GM23338 (cell line): Measurements from ENCODE around the gene HNRNPF. TPM values are rescaled to one million over a fixed set of nuclear protein-coding genes. Genes with fewer than 3 reads are reported as not detected.

Source experiments
- ATAC-seq: fragments of 200-7000 bp; cut with Tn5 transposase; 3 replicates; pipeline ENCODE4 v1.9.1; 2020
- DNase-seq: peaks from one replicate; pipeline ENCODE4 v3.0.0-alpha.2; 2015; ENCODE audit warnings: low spot score
- H2AFZ ChIP-seq: fragments of 200-600 bp; sonication (generic); 2 replicates; pipeline ENCODE4 v1.8.0; 2016; ENCODE audit warnings: antibody characterized with exemption, mild to moderate bottlenecking, moderate library complexity
- H3F3A ChIP-seq: fragments of 200-600 bp; sonication (generic); replicated peaks from 2 replicates; pipeline ENCODE4 v1.8.0; 2017; ENCODE audit warnings: antibody characterized with exemption, mixed run types, low read depth
- H3K27ac ChIP-seq: fragments of 200-600 bp; sonication (generic); 2 replicates; pipeline ENCODE4 v1.6.1; 2016; ENCODE audit warnings: low read depth
- H3K27me3 ChIP-seq: fragments of 200-600 bp; sonication (generic); 2 replicates; pipeline ENCODE4 v1.8.0; 2016; ENCODE audit warnings: mild to moderate bottlenecking, mixed run types, moderate library complexity; ENCODE audit not compliant: insufficient read depth
- H3K36me3 ChIP-seq: fragments of 200-600 bp; sonication (generic); 2 replicates; pipeline ENCODE4 v1.8.0; 2016; ENCODE audit warnings: mild to moderate bottlenecking; ENCODE audit not compliant: insufficient read depth
- H3K4me1 ChIP-seq: fragments of 200-600 bp; sonication (generic); 2 replicates; pipeline ENCODE4 v1.8.0; 2016; ENCODE audit warnings: mild to moderate bottlenecking, moderate library complexity; ENCODE audit not compliant: insufficient read depth
- H3K4me2 ChIP-seq: fragments of 200-600 bp; sonication (generic); 2 replicates; pipeline ENCODE4 v1.7.1; 2017; ENCODE audit warnings: mixed run types
- H3K4me3 ChIP-seq: fragments of 200-600 bp; sonication (generic); 2 replicates; pipeline ENCODE4 v1.6.1; 2016; ENCODE audit warnings: mixed run types
- H3K79me2 ChIP-seq: fragments of 200-600 bp; sonication (generic); replicated peaks from 2 replicates; pipeline ENCODE4 v1.8.0; 2017; ENCODE audit warnings: mild to moderate bottlenecking; ENCODE audit not compliant: insufficient read depth
- H3K9me2 ChIP-seq: fragments of 200-600 bp; sonication (generic); 2 replicates; pipeline ENCODE4 v1.8.0; 2017; ENCODE audit not compliant: insufficient read depth
- H4K20me1 ChIP-seq: fragments of 200-600 bp; sonication (generic); replicated peaks from 2 replicates; pipeline ENCODE4 v1.8.0; 2017; ENCODE audit warnings: mild to moderate bottlenecking; ENCODE audit not compliant: insufficient read depth
- H3K27ac Mint-ChIP-seq: 2 replicates; pipeline ENCODE4 v1.8.0; 2020; ENCODE audit warnings: inconsistent platforms, mild to moderate bottlenecking, moderate library complexity, mixed read lengths
- H3K27me3 Mint-ChIP-seq: 3 replicates; pipeline ENCODE4 v1.8.0; 2022; ENCODE audit warnings: low read depth, mild to moderate bottlenecking, moderate library complexity, mixed read lengths, inconsistent platforms; ENCODE audit not compliant: insufficient read depth, poor library complexity
- H3K36me3 Mint-ChIP-seq: 3 replicates; pipeline ENCODE4 v1.8.0; 2021; ENCODE audit warnings: low read depth, mild to moderate bottlenecking, inconsistent platforms, moderate library complexity, mixed read lengths
- H3K4me1 Mint-ChIP-seq: 3 replicates; pipeline ENCODE4 v1.8.0; 2020; ENCODE audit warnings: mild to moderate bottlenecking, inconsistent platforms, mixed read lengths
- H3K4me3 Mint-ChIP-seq: 3 replicates; pipeline ENCODE4 v1.8.0; 2021; ENCODE audit warnings: moderate library complexity, mild to moderate bottlenecking, inconsistent platforms, mixed read lengths
- H3K9me3 Mint-ChIP-seq: 3 replicates; pipeline ENCODE4 v1.8.0; 2020; ENCODE audit warnings: moderate library complexity, mild to moderate bottlenecking, inconsistent platforms, mixed read lengths
- CREB1 ChIP-seq: fragments of 250-450 bp; sonication (Bioruptor Pico); IDR thresholded peaks from 2 replicates; pipeline ENCODE4 v1.5.0; 2020; ENCODE audit warnings: low read depth, mild to moderate bottlenecking, moderate library complexity
- CTCF ChIP-seq, 2 experiments: fragments of 200-600 bp in 1 of 2; sonication (generic) in 1 of 2; conservative IDR thresholded peaks; 2 replicates each; pipeline versions ENCODE4 v1.5.1 to v1.6.1; 2016 to 2017; ENCODE audit warnings: antibody characterized with exemption in 2 of 2, low read depth in 2 of 2, mild to moderate bottlenecking in 2 of 2, moderate library complexity in 1 of 2
- ETS1 ChIP-seq: IDR thresholded peaks from 2 replicates; pipeline ENCODE4 v1.6.1; 2016; ENCODE audit warnings: antibody characterized with exemption
- EZH2 ChIP-seq: fragments of 200-600 bp; sonication (generic); IDR thresholded peaks from one replicate; pipeline ENCODE4 v1.8.0; 2017; ENCODE audit warnings: antibody characterized with exemption, mild to moderate bottlenecking, low read depth; ENCODE audit not compliant: unreplicated experiment
- EZH2phosphoT487 ChIP-seq: fragments of 200-600 bp; sonication (generic); IDR thresholded peaks from one replicate; pipeline ENCODE4 v1.8.1; 2018; ENCODE audit warnings: antibody characterized with exemption; ENCODE audit not compliant: unreplicated experiment
- JUNB ChIP-seq: IDR thresholded peaks from one replicate; pipeline ENCODE4 v1.6.1; 2016; ENCODE audit warnings: antibody characterized with exemption; ENCODE audit not compliant: unreplicated experiment
- NANOG ChIP-seq: IDR thresholded peaks from 2 replicates; pipeline ENCODE4 v1.6.1; 2016; ENCODE audit warnings: antibody characterized with exemption, borderline replicate concordance
- POLR2AphosphoS5 ChIP-seq: IDR thresholded peaks from 2 replicates; pipeline ENCODE4 v1.6.1; 2016; ENCODE audit warnings: antibody characterized with exemption, low read depth
- REST ChIP-seq: IDR thresholded peaks from one replicate; pipeline ENCODE4 v1.6.1; 2018; ENCODE audit warnings: antibody characterized with exemption; ENCODE audit not compliant: unreplicated experiment
- STAT1 ChIP-seq: IDR thresholded peaks from one replicate; pipeline ENCODE4 v1.6.1; 2016; ENCODE audit warnings: antibody characterized with exemption; ENCODE audit not compliant: unreplicated experiment
- ZNF114 ChIP-seq: fragments of 250-450 bp; sonication (Bioruptor Pico); IDR thresholded peaks from 2 replicates; pipeline ENCODE4 v1.5.0; 2020; ENCODE audit warnings: mild to moderate bottlenecking, moderate library complexity
- ZNF331 ChIP-seq: fragments of 250-450 bp; sonication (Bioruptor Pico); IDR thresholded peaks from 2 replicates; pipeline ENCODE4 v1.5.0; 2020; ENCODE audit warnings: low read depth, mild to moderate bottlenecking, moderate library complexity
- ZNF462 ChIP-seq: fragments of 250-450 bp; sonication (Bioruptor Pico); IDR thresholded peaks from 2 replicates; pipeline ENCODE4 v1.5.0; 2020; ENCODE audit warnings: mild to moderate bottlenecking, moderate library complexity
- long read RNA-seq: library from polyadenylated mRNA; unstranded; transcript quantifications from one replicate; pipeline ENCODE4 v2.0.0, GENCODE V29; 2020; ENCODE audit not compliant: unreplicated experiment
- polyA plus RNA-seq: library from polyadenylated mRNA; unstranded; fragments of >200 nt; fragmentation: Nextera tagmentation; extraction: Ambion mirVana; gene quantifications from 2 replicates; pipeline ENCODE4 v1.2.1, GENCODE V29; 2016
- total RNA-seq: library from RNA; depleted of rRNA; stranded (reverse); fragments of >200 nt; shearing (Covaris generic); gene quantifications from 2 replicates; pipeline ENCODE4 v1.2.3, GENCODE V29; 2014; rRNA removed

HNRNPF gene
- total RNA-seq (346 and 378 TPM in 2 replicates), polyA plus RNA-seq (197 and 210 TPM in 2 replicates)
- long read RNA-seq, transcript HNRNPF-207 (4 exons, 2,676 nt) = minor isoform, 28 of 330 reads
- long read RNA-seq, transcript HNRNPF-201 (4 exons, 2,186 nt) = minor isoform, 17 of 330 reads
- long read RNA-seq, transcript HNRNPF-203 (4 exons, 2,617 nt) = minor isoform, 56 of 330 reads
- long read RNA-seq, transcript HNRNPF-204 (3 exons, 2,755 nt) = major isoform, 66 of 330 reads
- long read RNA-seq, partial matches to known transcripts = 1 of 330 reads
- long read RNA-seq, other reads (novel, unspliced or antisense) = 160 of 330 reads

- H3K36me3 ChIP-seq = no peaks in the 10 kb centered on the region
- H3K27me3 ChIP-seq = no peaks in the 10 kb centered on the region
- peak within 1 kb of the TSS; percentile 84; the same call in 1 of the 2 replicates for H2AFZ ChIP-seq
- no peak for TF ChIP-seq NANOG
- no peak for TF ChIP-seq JUNB
- TF ChIP-seq EZH2 = no peak
- peak; percentile 89 for TF ChIP-seq CREB1 (CRISPR knock-in tag)
- TF ChIP-seq ZNF114 (CRISPR knock-in tag) = no peak
- no peak for TF ChIP-seq EZH2phosphoT487
- no peak for TF ChIP-seq REST
- no peak for TF ChIP-seq STAT1
- TF ChIP-seq ZNF331 (CRISPR knock-in tag) = no peak
- TF ChIP-seq POLR2AphosphoS5 = peak; percentile 91
- no peak for TF ChIP-seq CTCF (conservative IDR thresholded peaks at IDR 0.05; ENCODE audit: low read depth in 2 of 2)
- TF ChIP-seq ZNF462 (CRISPR knock-in tag) = no peak
- 0 out of 2 replicates have a peak, but pooled peaks have one; percentile 56 for TF ChIP-seq ETS1
- peaks cover 21% of the 10 kb centered on the region for H3K27me3 Mint-ChIP-seq
- H3K9me3 Mint-ChIP-seq = peaks cover 5% of the 10 kb centered on the region; the same call in 1 of the 3 replicates
- H3K4me1 Mint-ChIP-seq = peaks cover 20% of the 10 kb centered on the region
- ATAC-seq (peak; percentile 75), DNase-seq (peak; percentile 97)
- peak within 1 kb of the TSS; percentile 93 for H3K4me3 Mint-ChIP-seq
- peaks cover 54% of the 10 kb centered on the region for H3K79me2 ChIP-seq
- H3K4me1 ChIP-seq = peaks cover 25% of the 10 kb centered on the region
- peak within 1 kb of the TSS; percentile 98 for H3K27ac ChIP-seq
- peak within 1 kb of the TSS; percentile 92 for H3K4me2 ChIP-seq
- H3K9me2 ChIP-seq = no peaks in the 10 kb centered on the region
- H3K4me3 ChIP-seq = peak within 1 kb of the TSS; percentile 86
- peak within 1 kb of the TSS; percentile 99 for H3K27ac Mint-ChIP-seq
- peaks cover 20% of the 10 kb centered on the region; the same call in 2 of the 3 replicates for H3K36me3 Mint-ChIP-seq
- H4K20me1 ChIP-seq = peaks cover 24% of the 10 kb centered on the region
- H3F3A ChIP-seq = no peaks in the 10 kb centered on the region
These were observed at the start of gene HNRNPF for GRCh38 chr10:43408710-43409384. Gene HNRNPF, minus strand, starts transcription at chr10:43409186. Its CDS starts 21,302 bp downstream, at chr10:43387884.
